Rectal smooth muscle tissue (tissue), 1 donor: ENCODE measurements around the gene PCDHA12.
"Not testable (repeated sequence)": the region's sequence is repeated elsewhere in the genome, so short reads cannot be mapped to it uniquely, and the experiment has no call there.

ENCODE experiments used
- H3K27ac ChIP-seq: one replicate; pipeline ENCODE4 v1.7.0; 2013; ENCODE audit warnings: low read depth, low read length, inconsistent platforms
- H3K27me3 ChIP-seq: one replicate; pipeline ENCODE4 v1.7.0; 2013; ENCODE audit warnings: low read length; ENCODE audit not compliant: control insufficient read depth, insufficient read depth
- H3K36me3 ChIP-seq: one replicate; pipeline ENCODE4 v1.7.0; 2013; ENCODE audit warnings: low read length; ENCODE audit not compliant: control insufficient read depth, insufficient read depth
- H3K4me1 ChIP-seq: one replicate; pipeline ENCODE4 v1.7.0; 2013; ENCODE audit warnings: low read length; ENCODE audit not compliant: control insufficient read depth, insufficient read depth
- H3K4me3 ChIP-seq: one replicate; pipeline ENCODE4 v1.7.0; 2013; ENCODE audit warnings: low read length
- H3K9ac ChIP-seq: one replicate; pipeline ENCODE4 v1.7.0; 2013; ENCODE audit warnings: low read length

The PCDHA12 gene

DNA sequence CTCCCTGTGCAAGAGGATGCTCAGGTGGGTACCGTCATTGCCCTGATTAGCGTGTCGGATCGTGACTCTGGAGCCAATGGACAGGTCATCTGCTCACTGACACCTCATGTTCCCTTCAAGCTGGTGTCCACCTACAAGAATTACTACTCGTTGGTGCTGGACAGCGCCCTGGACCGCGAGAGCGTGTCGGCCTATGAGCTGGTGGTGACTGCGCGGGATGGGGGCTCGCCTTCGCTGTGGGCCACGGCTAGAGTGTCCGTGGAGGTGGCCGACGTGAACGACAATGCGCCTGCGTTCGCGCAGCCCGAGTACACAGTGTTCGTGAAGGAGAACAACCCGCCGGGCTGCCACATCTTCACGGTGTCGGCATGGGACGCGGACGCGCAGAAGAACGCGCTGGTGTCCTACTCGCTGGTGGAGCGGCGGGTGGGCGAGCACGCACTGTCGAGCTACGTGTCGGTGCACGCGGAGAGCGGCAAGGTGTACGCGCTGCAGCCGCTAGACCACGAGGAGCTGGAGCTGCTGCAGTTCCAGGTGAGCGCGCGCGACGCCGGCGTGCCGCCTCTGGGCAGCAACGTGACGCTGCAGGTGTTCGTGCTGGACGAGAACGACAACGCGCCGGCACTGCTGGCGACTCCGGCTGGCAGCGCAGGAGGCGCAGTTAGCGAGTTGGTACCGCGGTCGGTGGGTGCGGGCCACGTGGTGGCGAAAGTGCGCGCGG, 1.6 kb downstream of the PCDHA12 start:
- not testable (repeated sequence) for H3K4me1 ChIP-seq, H3K27ac ChIP-seq, H3K27me3 ChIP-seq, H3K36me3 ChIP-seq, H3K4me3 ChIP-seq, H3K9ac ChIP-seq

GRCh38 chr5:140877262-140877581, 2.1 kb downstream of the PCDHA12 start:
- no peaks in the 10 kb centered on the region for H3K4me1 ChIP-seq
- H3K27me3 ChIP-seq = no peaks in the 10 kb centered on the region
- no peak overlapping the region for H3K4me3 ChIP-seq

GRCh38 chr5:140881889-140882590, 6.9 kb downstream of the PCDHA12 start, which contains the start of gene PCDHA13:
Gene PCDHA13, plus strand, starts transcription at chr5:140882124. Its CDS starts 145 bp downstream, at chr5:140882269.
- Histone ChIP-seq H3K36me3 (no peaks in the 10 kb centered on the region), H3K4me3 (peak within 1 kb of the TSS; percentile 44), H3K27me3 (no peaks in the 10 kb centered on the region), H3K9ac (no peak within 1 kb of the TSS), H3K27ac (no peak within 1 kb of the TSS), H3K4me1 (no peaks in the 10 kb centered on the region)

More at GRCh38 chr5:140877262-140877581, 2.1 kb downstream of the PCDHA12 start:
- no peak overlapping the region for H3K27ac ChIP-seq
- no peak overlapping the region for H3K9ac ChIP-seq
- no peaks in the 10 kb centered on the region for H3K36me3 ChIP-seq

GRCh38 chr5:140882591-140882899, 7.4 kb downstream of the PCDHA12 start:
- Histone ChIP-seq H3K4me1 (no peaks in the 10 kb centered on the region), H3K27me3 (no peaks in the 10 kb centered on the region), H3K9ac (no peak overlapping the region), H3K4me3 (no peak overlapping the region), H3K36me3 (no peaks in the 10 kb centered on the region), H3K27ac (no peak overlapping the region)

GRCh38 chr5:140883373-140883772, 8.3 kb downstream of the PCDHA12 start:
- Histone ChIP-seq H3K27ac (no peak overlapping the region), H3K36me3 (no peaks in the 10 kb centered on the region), H3K4me3 (no peak overlapping the region), H3K27me3 (no peaks in the 10 kb centered on the region), H3K4me1 (no peaks in the 10 kb centered on the region), H3K9ac (no peak overlapping the region)

DNA sequence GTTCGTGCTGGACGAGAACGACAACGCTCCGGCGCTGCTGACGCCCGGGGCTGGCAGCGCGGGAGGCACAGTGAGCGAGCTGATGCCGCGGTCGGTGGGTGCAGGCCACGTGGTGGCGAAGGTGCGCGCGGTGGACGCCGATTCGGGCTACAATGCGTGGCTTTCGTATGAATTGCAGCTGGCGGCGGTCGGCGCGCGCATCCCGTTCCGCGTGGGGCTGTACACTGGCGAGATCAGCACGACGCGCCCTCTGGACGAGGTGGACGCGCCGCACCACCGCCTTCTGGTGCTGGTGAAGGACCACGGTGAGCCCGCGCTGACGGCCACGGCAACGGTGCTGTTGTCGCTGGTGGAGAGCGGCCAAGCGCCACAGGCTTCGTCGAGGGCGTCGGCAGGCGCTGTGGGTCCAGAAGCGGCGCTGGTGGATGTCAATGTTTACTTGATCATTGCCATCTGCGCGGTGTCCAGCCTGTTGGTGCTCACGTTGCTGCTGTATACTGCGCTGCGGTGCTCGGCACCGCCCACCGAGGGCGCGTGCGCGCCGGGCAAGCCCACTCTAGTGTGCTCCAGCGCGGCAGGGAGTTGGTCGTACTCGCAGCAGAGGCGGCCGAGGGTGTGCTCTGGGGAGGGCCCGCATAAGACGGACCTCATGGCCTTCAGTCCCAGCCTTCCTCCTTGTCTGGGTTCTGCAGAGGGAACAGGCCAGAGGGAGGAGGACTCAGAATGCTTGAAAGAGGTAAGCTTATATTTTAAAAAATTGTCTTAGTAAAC, 9.0 kb downstream of the PCDHA12 start:
- Histone ChIP-seq H3K4me1 (no peaks in the 10 kb centered on the region), H3K27ac (no peak overlapping the region), H3K36me3 (no peaks in the 10 kb centered on the region), H3K4me3 (no peak overlapping the region), H3K27me3 (no peaks in the 10 kb centered on the region), H3K9ac (no peak overlapping the region)

- H3K36me3 ChIP-seq = no peaks in the 10 kb centered on the region
- no peak overlapping the region for H3K4me3 ChIP-seq
- no peaks in the 10 kb centered on the region for H3K4me1 ChIP-seq
- H3K27me3 ChIP-seq = no peaks in the 10 kb centered on the region
- H3K27ac ChIP-seq = no peak overlapping the region
- H3K9ac ChIP-seq = no peak overlapping the region
Measured at GRCh38 chr5:140916325-140916724, 41.2 kb downstream of the PCDHA12 start.

DNA sequence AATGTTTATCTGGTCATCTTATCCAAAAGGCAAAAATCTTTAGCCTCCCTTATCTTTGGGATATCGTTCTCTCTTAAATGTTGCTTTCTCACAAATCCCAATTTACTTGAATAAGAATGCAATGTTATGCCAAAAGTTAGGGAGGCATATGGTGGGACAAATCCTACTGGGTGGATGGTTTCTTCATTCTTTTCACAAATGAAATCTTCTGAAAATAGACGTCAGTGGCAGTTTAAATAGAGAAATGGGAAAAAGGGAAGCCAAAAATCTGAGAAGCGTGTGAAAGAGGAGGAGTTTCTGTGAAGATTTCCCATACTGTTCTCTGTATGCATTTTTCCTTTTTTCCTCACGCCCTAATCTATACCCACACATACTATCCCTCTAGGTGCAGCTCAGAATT, 48.5 kb downstream of the PCDHA12 start:
- Histone ChIP-seq H3K9ac (no peak overlapping the region), H3K27ac (no peak overlapping the region), H3K27me3 (no peaks in the 10 kb centered on the region), H3K4me3 (no peak overlapping the region), H3K4me1 (no peaks in the 10 kb centered on the region), H3K36me3 (no peaks in the 10 kb centered on the region)

DNA sequence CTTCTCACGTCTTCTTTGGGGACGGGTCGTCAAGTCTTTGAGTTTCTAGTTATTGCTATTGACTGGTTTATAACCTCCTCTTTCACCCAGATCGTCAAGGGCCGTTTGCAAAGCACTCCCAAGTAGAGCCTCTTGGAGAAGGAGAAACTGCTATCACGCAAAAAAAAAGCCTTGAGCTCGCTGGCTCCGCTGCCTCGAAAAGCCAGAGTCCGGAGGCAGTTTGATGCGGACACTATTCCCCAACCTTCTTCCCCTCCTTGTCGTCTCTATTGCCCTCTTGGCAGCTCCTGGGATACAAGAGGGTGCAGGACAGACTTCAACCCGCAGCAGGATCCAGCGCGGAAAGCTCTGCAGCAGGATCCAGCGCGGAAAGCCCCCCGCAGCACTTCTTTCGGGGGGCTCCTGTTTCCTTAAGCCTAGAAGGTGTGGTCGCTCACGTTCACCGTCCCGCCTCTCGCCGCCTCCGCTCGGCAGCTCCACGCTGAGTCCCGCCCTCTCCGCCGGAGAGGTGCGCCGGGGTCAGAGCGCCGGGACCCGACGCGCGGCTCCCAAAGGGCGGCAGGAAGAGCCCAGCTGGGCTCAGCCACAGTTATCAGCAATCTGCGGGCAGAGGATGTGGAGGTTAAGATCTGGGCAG, 50.8 kb downstream of the PCDHA12 start, which contains the start of gene PCDHAC1:
Gene PCDHAC1 (plus strand): TSS at position 494 of the 637 bp plus-strand sequence. CDS start 594 bp downstream, outside the sequence.
- Histone ChIP-seq H3K4me1 (no peaks in the 10 kb centered on the region), H3K9ac (no peak within 1 kb of the TSS), H3K27ac (no peak within 1 kb of the TSS), H3K4me3 (peak within 1 kb of the TSS; percentile 68), H3K36me3 (no peaks in the 10 kb centered on the region), H3K27me3 (no peaks in the 10 kb centered on the region)

- Histone ChIP-seq H3K4me3 (peak overlapping the region; percentile 68), H3K36me3 (no peaks in the 10 kb centered on the region), H3K27me3 (no peaks in the 10 kb centered on the region), H3K4me1 (no peaks in the 10 kb centered on the region), H3K9ac (no peak overlapping the region), H3K27ac (no peak overlapping the region)
Measured at GRCh38 chr5:140926443-140927227, 51.5 kb downstream of the PCDHA12 start.

- Histone ChIP-seq H3K4me1 (no peaks in the 10 kb centered on the region), H3K9ac (no peak overlapping the region), H3K36me3 (no peaks in the 10 kb centered on the region), H3K27ac (no peak overlapping the region), H3K27me3 (no peaks in the 10 kb centered on the region), H3K4me3 (peak overlapping the region; percentile 68)
Measured at GRCh38 chr5:140927228-140927573, 52.1 kb downstream of the PCDHA12 start.
